Measurements from ENCODE around the gene DLG2.
"Not testable (repeated sequence)": the region's sequence is repeated elsewhere in the genome, so short reads cannot be mapped to it uniquely, and the experiment has no call there.

The DLG2 gene

DNA sequence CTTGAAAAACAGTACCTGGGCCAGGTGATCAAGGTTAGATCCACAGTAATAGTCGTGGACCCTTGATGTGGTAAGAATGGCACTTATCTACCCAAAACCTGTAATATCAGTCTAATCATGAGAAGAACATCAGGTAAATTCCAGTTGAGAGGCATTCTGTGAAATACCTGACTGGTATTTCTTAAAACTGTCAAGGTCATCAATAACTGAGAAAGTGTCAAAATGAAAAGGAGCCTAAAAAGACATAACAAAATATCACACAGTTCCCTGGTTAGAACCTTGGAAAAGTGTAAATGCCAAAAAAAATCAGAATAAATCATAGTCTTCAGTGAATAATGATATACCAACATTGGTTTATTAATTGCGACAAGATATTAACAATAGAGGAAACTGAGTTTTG, 2185.5 kb downstream of the DLG2 start:
- Histone ChIP-seq H3K36me3 (no peaks in the 10 kb centered on the region), H3K4me3 (ENCODE audit: low read depth, low read length) (no peak overlapping the region), H3K9me3 (ENCODE audit: severe bottlenecking) (no peaks in the 10 kb centered on the region), H3K27ac (no peak overlapping the region; the same call in 1 of the 2 replicates), H3K27me3 (ENCODE audit: insufficient read depth, low read depth, severe bottlenecking) (no peaks in the 10 kb centered on the region)
- no peak for DNase-seq
- TF ChIP-seq, protein P1, sequence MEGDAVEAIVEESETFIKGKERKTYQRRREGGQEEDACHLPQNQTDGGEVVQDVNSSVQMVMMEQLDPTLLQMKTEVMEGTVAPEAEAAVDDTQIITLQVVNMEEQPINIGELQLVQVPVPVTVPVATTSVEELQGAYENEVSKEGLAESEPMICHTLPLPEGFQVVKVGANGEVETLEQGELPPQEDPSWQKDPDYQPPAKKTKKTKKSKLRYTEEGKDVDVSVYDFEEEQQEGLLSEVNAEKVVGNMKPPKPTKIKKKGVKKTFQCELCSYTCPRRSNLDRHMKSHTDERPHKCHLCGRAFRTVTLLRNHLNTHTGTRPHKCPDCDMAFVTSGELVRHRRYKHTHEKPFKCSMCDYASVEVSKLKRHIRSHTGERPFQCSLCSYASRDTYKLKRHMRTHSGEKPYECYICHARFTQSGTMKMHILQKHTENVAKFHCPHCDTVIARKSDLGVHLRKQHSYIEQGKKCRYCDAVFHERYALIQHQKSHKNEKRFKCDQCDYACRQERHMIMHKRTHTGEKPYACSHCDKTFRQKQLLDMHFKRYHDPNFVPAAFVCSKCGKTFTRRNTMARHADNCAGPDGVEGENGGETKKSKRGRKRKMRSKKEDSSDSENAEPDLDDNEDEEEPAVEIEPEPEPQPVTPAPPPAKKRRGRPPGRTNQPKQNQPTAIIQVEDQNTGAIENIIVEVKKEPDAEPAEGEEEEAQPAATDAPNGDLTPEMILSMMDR (IDR thresholded peaks at IDR 0.05; ENCODE audit: low read depth, low read length) = no peak

DNA sequence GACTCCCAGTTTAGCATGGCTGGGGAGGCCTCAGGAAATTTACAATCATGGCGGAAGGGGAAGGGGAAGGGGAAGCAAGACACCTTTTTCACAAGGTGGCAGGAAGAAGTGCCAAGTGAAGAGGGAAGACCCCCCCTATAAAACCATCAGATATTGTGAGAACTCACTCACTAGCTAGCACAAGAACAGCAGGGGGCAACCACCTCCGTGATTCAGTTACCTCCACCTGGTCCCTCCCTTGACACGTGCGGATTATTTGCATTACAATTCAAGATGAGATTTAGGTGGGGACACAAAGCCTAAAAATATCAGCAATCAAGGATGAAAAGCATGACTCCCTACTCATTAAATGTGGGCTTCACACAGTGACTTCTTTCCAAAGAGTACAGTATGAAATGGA, 2186.0 kb downstream of the DLG2 start:
- no peak overlapping the region for H3K4me3 ChIP-seq (ENCODE audit: low read depth, low read length)
- no peak overlapping the region for H3K27ac ChIP-seq
- TF ChIP-seq, protein P1 (IDR thresholded peaks at IDR 0.05; ENCODE audit: low read depth, low read length) = peak; percentile 29; the same call in 1 of the 2 replicates
- no peaks in the 10 kb centered on the region for H3K27me3 ChIP-seq (ENCODE audit: insufficient read depth, low read depth, severe bottlenecking)
- no peaks in the 10 kb centered on the region for H3K9me3 ChIP-seq (ENCODE audit: severe bottlenecking)
- H3K36me3 ChIP-seq = no peaks in the 10 kb centered on the region
- peak; percentile 54 for DNase-seq

DNA sequence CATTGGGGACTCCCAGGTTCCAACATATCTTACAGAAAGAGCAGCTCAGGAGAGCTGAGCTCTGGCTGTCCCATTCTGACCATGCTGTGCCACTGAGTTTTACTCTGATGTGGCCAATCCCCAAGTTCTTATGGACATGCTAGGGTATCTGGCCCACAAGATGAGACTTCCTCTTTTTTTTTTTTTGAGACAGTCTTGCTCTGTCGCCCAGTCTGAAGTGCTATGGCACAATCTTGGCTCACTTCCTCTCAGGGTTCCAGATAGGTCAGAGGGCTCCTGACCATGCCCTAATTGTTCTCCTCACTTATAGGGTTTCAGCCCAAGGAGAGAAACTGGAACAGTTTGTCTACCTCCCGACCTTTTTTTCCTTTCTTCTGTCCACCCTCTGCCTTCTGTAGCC, 2188.7 kb downstream of the DLG2 start:
- DNase-seq = no peak
- Histone ChIP-seq H3K27me3 (ENCODE audit: insufficient read depth, low read depth, severe bottlenecking) (no peaks in the 10 kb centered on the region), H3K4me3 (ENCODE audit: low read depth, low read length) (no peak overlapping the region), H3K9me3 (ENCODE audit: severe bottlenecking) (no peaks in the 10 kb centered on the region), H3K36me3 (no peaks in the 10 kb centered on the region), H3K27ac (no peak overlapping the region)
- TF ChIP-seq, protein P1 (IDR thresholded peaks at IDR 0.05; ENCODE audit: low read depth, low read length) = no peak

DNA sequence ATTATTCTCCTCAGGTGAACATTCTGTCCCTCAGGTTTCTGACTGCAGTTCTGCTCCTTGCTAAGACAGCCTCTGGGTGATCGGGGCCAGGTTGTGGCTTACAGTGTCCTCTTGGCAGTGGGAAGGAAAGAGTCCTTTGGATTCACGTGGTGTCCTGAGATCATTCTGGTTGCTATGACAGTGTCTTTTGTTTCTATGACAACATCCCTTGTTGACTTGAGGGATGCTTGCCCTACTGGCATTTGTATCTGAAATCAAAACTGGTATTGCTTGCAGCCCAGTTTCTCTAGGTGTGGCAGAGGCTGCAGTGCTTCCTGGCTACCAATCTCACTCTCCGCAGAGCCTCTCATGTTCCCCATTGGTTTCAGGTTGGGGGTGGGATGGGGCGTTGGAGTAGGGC, 2189.2 kb downstream of the DLG2 start:
- H3K4me3 ChIP-seq (ENCODE audit: low read depth, low read length) = no peak overlapping the region
- H3K27me3 ChIP-seq (ENCODE audit: insufficient read depth, low read depth, severe bottlenecking) = no peaks in the 10 kb centered on the region
- H3K36me3 ChIP-seq = no peaks in the 10 kb centered on the region
- DNase-seq = no peak
- no peak overlapping the region for H3K27ac ChIP-seq
- no peaks in the 10 kb centered on the region for H3K9me3 ChIP-seq (ENCODE audit: severe bottlenecking)
- TF ChIP-seq, protein P1 (IDR thresholded peaks at IDR 0.05; ENCODE audit: low read depth, low read length) = no peak

DNA sequence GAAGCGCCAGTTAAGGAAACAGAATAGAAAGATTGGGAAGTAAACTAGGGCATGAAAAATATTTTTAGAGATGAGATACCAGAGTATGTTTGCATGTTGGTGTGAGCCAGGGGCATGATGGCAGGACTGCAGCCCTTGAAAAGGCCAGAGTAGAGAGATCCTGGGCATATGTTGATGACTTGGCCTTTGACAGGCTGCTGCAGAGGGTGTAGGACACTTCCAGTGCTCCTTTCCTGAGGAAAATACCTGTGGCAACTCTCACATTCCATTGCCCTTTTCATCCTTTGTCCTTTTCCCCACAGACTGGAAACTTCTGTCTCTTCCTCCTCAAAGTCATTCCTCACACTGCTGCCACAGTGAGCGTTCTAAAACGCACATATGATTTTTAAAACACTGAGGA, 2190.3 kb downstream of the DLG2 start:
- Histone ChIP-seq H3K9me3 (ENCODE audit: severe bottlenecking) (no peaks in the 10 kb centered on the region), H3K27ac (no peak overlapping the region), H3K27me3 (ENCODE audit: insufficient read depth, low read depth, severe bottlenecking) (no peaks in the 10 kb centered on the region), H3K4me3 (ENCODE audit: low read depth, low read length) (no peak overlapping the region), H3K36me3 (no peaks in the 10 kb centered on the region)
- TF ChIP-seq, protein P1 (IDR thresholded peaks at IDR 0.05; ENCODE audit: low read depth, low read length) = no peak
- DNase-seq = no peak

DNA sequence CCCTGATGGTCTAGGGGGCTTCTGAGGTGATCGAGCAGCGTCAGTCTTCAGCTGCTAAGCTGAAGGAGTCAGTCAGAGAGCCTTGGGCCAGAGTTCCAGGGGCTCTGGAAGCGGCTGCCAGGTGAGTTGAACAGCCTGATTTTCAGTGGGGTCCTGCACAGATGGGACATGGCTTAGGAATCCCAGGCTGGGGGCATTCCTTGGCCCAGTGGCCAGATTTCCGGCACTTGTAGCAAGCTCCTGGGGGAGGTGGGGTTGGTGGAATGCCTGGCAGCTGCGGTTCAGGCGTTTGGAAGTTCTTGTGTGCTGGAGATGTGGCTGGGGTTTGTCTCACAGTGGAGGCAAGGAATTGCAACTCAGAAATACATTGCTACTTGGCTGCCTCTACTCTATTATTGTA, 2192.3 kb downstream of the DLG2 start:
- DNase-seq = peak; percentile 44
- H3K27me3 ChIP-seq (ENCODE audit: insufficient read depth, low read depth, severe bottlenecking); H3K4me3 ChIP-seq (ENCODE audit: low read depth, low read length); H3K36me3 ChIP-seq; H3K9me3 ChIP-seq (ENCODE audit: severe bottlenecking): not testable (repeated sequence)
- peak overlapping the region; percentile 36 for H3K27ac ChIP-seq

Measured in WERI-Rb-1 (cell line).